Heart left ventricle (tissue), 16 donors: ENCODE data around the gene APLNR. TPM values are rescaled to one million over a fixed set of nuclear protein-coding genes. Genes with fewer than 3 reads are reported as not detected.

ENCODE experiments used
- ATAC-seq, 4 donors: fragments of 200-7000 bp; cut with Tn5 transposase; one replicate each; pipeline ENCODE4 v1.9.1; 2020 to 2022; ENCODE audit warnings: moderate library complexity in 4 of 4, mild to moderate bottlenecking in 3 of 4, moderate number of reproducible peaks in 1 of 4
- DNase-seq, 5 donors: peaks; one replicate each; pipeline ENCODE4 v3.0.0-alpha.2; 2020
- H3K27ac ChIP-seq, 12 donors: fragments of 200-600 bp; sonication (generic) in 4 of 12; one replicate each; pipeline versions ENCODE4 v1.5.0 to v1.8.0; 2016 to 2022; ENCODE audit warnings: mild to moderate bottlenecking in 2 of 12
- H3K27me3 ChIP-seq, 9 donors: fragments of 200-600 bp; sonication (generic) in 2 of 9; one replicate each; pipeline versions ENCODE4 v1.5.1 to v1.8.0; 2016 to 2022; ENCODE audit warnings: mild to moderate bottlenecking in 3 of 9
- H3K36me3 ChIP-seq, 9 donors: fragments of 200-600 bp; sonication (generic) in 2 of 9; one replicate each; pipeline versions ENCODE4 v1.5.0 to v1.8.0; 2018 to 2022; ENCODE audit warnings: mild to moderate bottlenecking in 2 of 9
- H3K4me1 ChIP-seq, 12 donors: fragments of 200-600 bp; sonication (generic) in 4 of 12; one replicate each; pipeline versions ENCODE4 v1.5.0 to v1.8.0; 2016 to 2022; ENCODE audit warnings: mild to moderate bottlenecking in 3 of 12
- H3K4me3 ChIP-seq, 12 donors: fragments of 200-600 bp; sonication (generic) in 4 of 12; one replicate each; pipeline versions ENCODE4 v1.5.0 to v1.8.0; 2017 to 2022; ENCODE audit warnings: mild to moderate bottlenecking in 9 of 12, moderate library complexity in 4 of 12
- H3K9me3 ChIP-seq, 12 donors: fragments of 200-600 bp; sonication (generic) in 4 of 12; one replicate each; pipeline versions ENCODE4 v1.5.0 to v1.8.0; 2016 to 2022; ENCODE audit warnings: mild to moderate bottlenecking in 1 of 12
- POLR2A ChIP-seq, 2 donors: fragments of 450-650 bp; IDR thresholded peaks; one replicate each; pipeline ENCODE4 v1.6.1; 2017; ENCODE audit warnings: antibody characterized with exemption in 2 of 2, mild to moderate bottlenecking in 2 of 2, moderate library complexity in 2 of 2
- WGBS, 4 donors: extraction: QIAGEN DNeasy Blood & Tissue Kit in 2 of 4; methylation state at CpG; one replicate each; pipeline versions ENCODE4 v1.1.5 to v1.1.7; 2013 to 2018; 5-methylcytosine and 5-hydroxymethylcytosine counted together
- intact Hi-C, 10 donors: fragments of 100-400 bp; cut with DNase I; formaldehyde crosslinking; loops; one replicate each; pipeline versions ENCODE4 v1.11.1 to v1.14.2; 2022
- polyA plus RNA-seq, 2 donors: library from polyadenylated mRNA; stranded (reverse); fragments of 200-250 nt; gene quantifications; one replicate each; pipeline ENCODE4 v1.2.3, GENCODE V29; 2013
- total RNA-seq, 9 donors: library from RNA; depleted of rRNA in 2 of 9; stranded (reverse); fragments of >200 nt in 2 of 9; fragmentation: NEBNext Ultra II Directional in 3 of 9; extraction: Animal tissue kit (Norgen Biotek cat#: 25700) in 3 of 9; gene quantifications; one replicate each; pipeline versions ENCODE4 v1.1.0 to v1.2.4, GENCODE V29; 2016 to 2023
- TF ChIP-seq, protein P1 (sequence below), 12 donors: fragments of 200-600 bp; sonication (generic) in 4 of 12; IDR thresholded peaks; one replicate each; pipeline versions ENCODE4 v1.5.0 to v1.8.0; 2018 to 2022; ENCODE audit warnings: antibody characterized with exemption in 12 of 12, mild to moderate bottlenecking in 5 of 12
- donor health status: ischemic (EF 13 %, LVEDD 7.1; RV severe dilation, severe dysfunction).
- donor health status: healthy with polysubstance abuse.
- donor health status: DM: no; HTN: yes; CAD: no.
- donor health status: DM: no; HTN: no; CAD: no.
- donor health status: ischemic (EF 25% LVEDD 6.9; RV normal size, moderate dysfunction).
- donor health status: ischemic (EF 25% LVEDD 5.7; RV mildly dilated, moderate dysfunction).
- donor health status: healthy.
- donor health status: DM: yes; HTN: yes; CAD: no.
- donor health status: ischemic (EF 35%, LVEDD 5.7; RV mildly dilated, moderate dysfunction).
- donor health status: nonischemic (EF 11% LVEDD 7.7; RV severe dilation, severe dysfunction).
- donor health status: DM: yes; HTN: yes; CAD: no.
- donor health status: PGD.
- donor health status: ischemic (EF 29% LVEDD 5.4; RV normal size, mild dysfunction).
- donor health status: nonischemic (EF 23%, LVEDD 6.1; RV moderate dilation, normal function).

Gene APLNR
- total and polyA plus RNA-seq, 11 donors, result 1.1 to 63.3 (median 9.4) TPM

DNA sequence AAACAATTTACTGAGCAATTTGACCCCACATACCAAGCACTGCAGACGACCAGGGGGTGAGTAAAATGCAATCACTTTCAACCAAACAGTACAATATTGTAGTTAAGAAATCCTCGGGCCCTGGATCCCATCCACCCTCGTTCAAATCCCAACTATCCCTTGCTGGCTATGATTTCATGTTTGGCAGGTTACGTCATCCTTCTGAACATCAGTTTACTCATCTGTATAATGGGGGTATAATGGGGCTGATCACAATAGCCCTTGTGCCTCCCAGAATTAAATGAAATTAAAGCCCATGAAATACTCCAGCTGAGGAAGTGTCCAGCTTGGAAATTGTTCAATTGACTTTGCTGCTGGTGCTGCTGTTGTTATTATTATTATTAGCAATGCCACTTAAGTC, 20.6 kb downstream of the APLNR start:
- WGBS, 4 donors, result 75 to 82% (median 77%) methylated on average over 4 of the region's 4 CpGs

DNA sequence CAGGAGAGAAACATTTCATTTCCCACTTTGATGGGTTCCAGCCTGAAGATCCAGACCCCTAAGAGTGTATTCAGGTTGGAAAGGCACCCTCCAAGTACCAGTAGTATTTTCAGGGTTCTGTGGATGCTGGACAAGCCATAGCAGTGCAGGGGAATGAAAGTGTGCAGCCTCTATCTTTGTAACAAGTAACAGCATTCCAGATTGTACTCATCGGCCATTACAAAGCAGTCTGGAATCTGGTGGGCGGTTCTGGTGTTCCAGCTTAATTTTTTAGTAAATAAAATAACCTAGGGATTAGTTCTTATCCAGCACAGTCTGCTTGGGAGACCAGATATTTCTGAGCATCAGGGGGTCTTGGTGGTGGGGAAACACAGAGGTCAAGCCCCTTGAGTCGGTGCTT, 22.6 kb downstream of the APLNR start:
- ATAC-seq (peak; percentile 33 to 73 (median 42)), DNase-seq (no peak)
- H3K27ac ChIP-seq, result peak overlapping the region in 6 of 12 donors; percentile 3 to 75 (median 38)

More for the DNA sequence above, 20.6 kb downstream of the APLNR start:
- H3K4me3 ChIP-seq, result no peak overlapping the region
- H3K4me1 ChIP-seq, result peaks cover 0 to 69% (median 40%) of the 10 kb centered on the region in 12 donors
- peak overlapping the region in 6 of 12 donors; percentile 17 to 72 (median 52) for H3K27ac ChIP-seq
- TF ChIP-seq POLR2A (IDR thresholded peaks at IDR 0.05), result no peak
- TF ChIP-seq, protein P1, sequence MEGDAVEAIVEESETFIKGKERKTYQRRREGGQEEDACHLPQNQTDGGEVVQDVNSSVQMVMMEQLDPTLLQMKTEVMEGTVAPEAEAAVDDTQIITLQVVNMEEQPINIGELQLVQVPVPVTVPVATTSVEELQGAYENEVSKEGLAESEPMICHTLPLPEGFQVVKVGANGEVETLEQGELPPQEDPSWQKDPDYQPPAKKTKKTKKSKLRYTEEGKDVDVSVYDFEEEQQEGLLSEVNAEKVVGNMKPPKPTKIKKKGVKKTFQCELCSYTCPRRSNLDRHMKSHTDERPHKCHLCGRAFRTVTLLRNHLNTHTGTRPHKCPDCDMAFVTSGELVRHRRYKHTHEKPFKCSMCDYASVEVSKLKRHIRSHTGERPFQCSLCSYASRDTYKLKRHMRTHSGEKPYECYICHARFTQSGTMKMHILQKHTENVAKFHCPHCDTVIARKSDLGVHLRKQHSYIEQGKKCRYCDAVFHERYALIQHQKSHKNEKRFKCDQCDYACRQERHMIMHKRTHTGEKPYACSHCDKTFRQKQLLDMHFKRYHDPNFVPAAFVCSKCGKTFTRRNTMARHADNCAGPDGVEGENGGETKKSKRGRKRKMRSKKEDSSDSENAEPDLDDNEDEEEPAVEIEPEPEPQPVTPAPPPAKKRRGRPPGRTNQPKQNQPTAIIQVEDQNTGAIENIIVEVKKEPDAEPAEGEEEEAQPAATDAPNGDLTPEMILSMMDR (IDR thresholded peaks at IDR 0.05), result no peak
- DNase-seq (no peak), ATAC-seq (no peak)
- no peaks in the 10 kb centered on the region for H3K36me3 ChIP-seq
- H3K27me3 ChIP-seq, result no peaks in the 10 kb centered on the region
- H3K9me3 ChIP-seq, result no peaks in the 10 kb centered on the region
- intact Hi-C loops, result no loop called here

DNA sequence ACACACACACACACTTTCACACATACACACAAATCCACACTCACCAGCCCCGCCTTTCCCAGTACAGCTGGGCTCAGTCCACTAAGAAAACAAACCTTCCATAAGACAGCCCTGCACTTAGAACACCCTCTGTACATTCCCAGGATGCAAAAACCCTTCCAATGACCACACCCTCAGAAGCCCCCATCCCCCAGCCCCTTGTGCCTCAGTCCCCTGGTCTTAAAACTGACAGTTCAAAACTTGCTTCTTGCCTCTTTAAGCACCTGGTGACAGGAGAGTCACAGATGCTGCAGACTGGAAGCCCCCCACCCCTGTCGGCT, 23.0 kb downstream of the APLNR start:
- ATAC-seq (peak in 2 of 4 donors; percentile 21 to 35), DNase-seq (no peak)
- Histone ChIP-seq H3K27me3 (no peaks in the 10 kb centered on the region), H3K4me1 (peaks cover 0 to 75% (median 43%) of the 10 kb centered on the region in 12 donors), H3K4me3 (no peak overlapping the region), H3K36me3 (no peaks in the 10 kb centered on the region), H3K9me3 (no peaks in the 10 kb centered on the region), H3K27ac (peak overlapping the region in 6 of 12 donors; percentile 3 to 75 (median 38))
- intact Hi-C loops, result loop anchor here in 1 of 10 donors (5.0 kb wide), 1 partner anchor 33 kb away; no protein-coding TSS in a partner anchor
- 44 to 60% (median 50%) methylated on average over 2 of the region's 2 CpGs for WGBS, 4 donors
- TF ChIP-seq, protein P1 (IDR thresholded peaks at IDR 0.05), result no peak
- TF ChIP-seq POLR2A (IDR thresholded peaks at IDR 0.05), result no peak

More for the DNA sequence above, 22.6 kb downstream of the APLNR start:
- 42 to 56% (median 50%) methylated on average over 3 of the region's 3 CpGs for WGBS, 4 donors
- no peaks in the 10 kb centered on the region for H3K27me3 ChIP-seq
- intact Hi-C loops, result loop anchor here in 1 of 10 donors (5.0 kb wide), 1 partner anchor 33 kb away; no protein-coding TSS in a partner anchor
- TF ChIP-seq POLR2A (IDR thresholded peaks at IDR 0.05), result no peak
- TF ChIP-seq, protein P1 (IDR thresholded peaks at IDR 0.05), result no peak
- H3K4me1 ChIP-seq, result peaks cover 0 to 80% (median 47%) of the 10 kb centered on the region in 12 donors
- H3K36me3 ChIP-seq, result no peaks in the 10 kb centered on the region
- no peak overlapping the region for H3K4me3 ChIP-seq
- H3K9me3 ChIP-seq, result no peaks in the 10 kb centered on the region

DNA sequence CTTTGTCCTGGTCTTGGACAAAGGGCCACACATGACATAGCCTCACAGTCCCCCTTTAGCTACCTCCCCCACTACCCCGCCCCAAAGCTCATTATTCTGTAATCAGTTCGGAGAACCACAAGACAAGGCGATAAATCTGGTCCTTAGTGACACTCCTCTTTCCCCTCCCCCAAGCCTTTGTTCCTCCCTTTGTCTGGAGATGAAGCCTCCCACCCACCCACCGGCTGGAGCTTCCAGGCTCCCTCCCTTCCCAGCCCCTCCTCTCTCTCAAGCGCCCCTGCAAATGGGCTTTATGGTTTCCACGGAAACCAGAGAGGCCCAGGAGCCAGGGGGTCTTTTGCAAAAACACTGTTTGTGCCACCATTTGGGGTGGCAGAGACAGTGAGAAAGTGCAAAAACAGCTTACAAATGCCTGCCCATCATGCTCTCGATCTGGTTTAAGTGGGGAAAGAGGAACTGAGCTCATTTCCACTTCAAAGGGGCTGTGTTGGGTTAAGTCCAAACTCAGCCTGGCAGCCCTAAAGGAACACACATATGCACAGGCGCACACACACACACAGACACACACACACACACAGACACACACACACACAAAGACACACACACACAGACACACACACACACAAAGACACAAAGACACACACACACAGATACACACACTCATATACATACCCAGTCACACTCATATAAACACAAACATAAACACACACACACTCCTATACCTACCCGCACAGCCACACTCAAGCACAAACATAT, 23.5 kb downstream of the APLNR start:
- H3K36me3 ChIP-seq, result no peaks in the 10 kb centered on the region
- intact Hi-C loops, result loop anchor here in 1 of 10 donors (5.0 kb wide), 1 partner anchor 34 kb away; no protein-coding TSS in a partner anchor
- H3K4me1 ChIP-seq, result peaks cover 0 to 70% (median 39%) of the 10 kb centered on the region in 12 donors
- 32 to 40% (median 37%) methylated on average over 9 of the region's 9 CpGs for WGBS, 4 donors
- H3K27me3 ChIP-seq, result no peaks in the 10 kb centered on the region
- peak in 1 of 5 donors; percentile 38 for DNase-seq
- peak overlapping the region in 10 of 12 donors; percentile 41 to 75 (median 66) for H3K27ac ChIP-seq
- ATAC-seq, result peak in 3 of 4 donors; percentile 48 to 56 (median 51)
- TF ChIP-seq, protein P1 (IDR thresholded peaks at IDR 0.05), result no peak
- TF ChIP-seq POLR2A (IDR thresholded peaks at IDR 0.05), result no peak
- peak overlapping the region in 2 of 12 donors; percentile 7 to 8 for H3K4me3 ChIP-seq
- H3K9me3 ChIP-seq, result no peaks in the 10 kb centered on the region
